HCT116 (cell line): ENCODE results near the gene MOB3C. TPM values are rescaled to one million over a fixed set of nuclear protein-coding genes. Genes with fewer than 3 reads are reported as not detected.

ENCODE experiments used
- total RNA-seq: library from RNA; stranded (reverse); gene quantifications from one replicate; pipeline ENCODE4 v1.2.1, GENCODE V29; 2021; ENCODE audit not compliant: unreplicated experiment

MOB3C gene
- total RNA-seq, 1 experiment from 2014 or later = 5.5 TPM

Other genes with a start within 250 kb of the MOB3C start
- gene FAAH, start 222.5 kb downstream of the MOB3C start, total RNA-seq = 24.8 TPM
- gene DMBX1, start 127.0 kb downstream of the MOB3C start, total RNA-seq = 4.3 TPM
- gene KNCN, start 65.2 kb downstream of the MOB3C start, total RNA-seq = not detected
- gene MKNK1, start 12.5 kb downstream of the MOB3C start, total RNA-seq = 30.9 TPM
- 35.5 TPM for gene ATPAF1, start 51.6 kb upstream of the MOB3C start, total RNA-seq
- gene TEX38, start 55.0 kb upstream of the MOB3C start, total RNA-seq = 0.47 TPM
- 52.5 TPM for gene EFCAB14, start 102.3 kb upstream of the MOB3C start, total RNA-seq
- 0.30 TPM for gene CYP4B1, start 182.2 kb upstream of the MOB3C start, total RNA-seq